IPS DF 6.9 (cell line): ENCODE results near the gene EXOC3L4.
"Not testable (repeated sequence)": the region's sequence is repeated elsewhere in the genome, so short reads cannot be mapped to it uniquely, and the experiment has no call there.

ENCODE experiments used
- DNase-seq: peaks from one replicate; pipeline ENCODE4 v3.0.0-alpha.2; 2013; ENCODE audit warnings: low read depth, low spot score
- H3K27ac ChIP-seq: one replicate; pipeline ENCODE4 v1.5.1; 2013; ENCODE audit warnings: low read length, control low read depth
- H3K27me3 ChIP-seq: 2 replicates; pipeline ENCODE4 v1.6.1; 2013; ENCODE audit warnings: mild to moderate bottlenecking, low read length; ENCODE audit not compliant: control insufficient read depth, insufficient read depth
- H3K36me3 ChIP-seq: 2 replicates; pipeline ENCODE4 v1.6.1; 2013; ENCODE audit warnings: low read length; ENCODE audit not compliant: control insufficient read depth, insufficient read depth
- H3K4me1 ChIP-seq: 2 replicates; pipeline ENCODE4 v1.6.1; 2013; ENCODE audit warnings: low read length; ENCODE audit not compliant: control insufficient read depth, insufficient read depth
- H3K4me3 ChIP-seq: 2 replicates; pipeline ENCODE4 v1.5.1; 2013; ENCODE audit warnings: mild to moderate bottlenecking, low read length
- H3K9me3 ChIP-seq: 2 replicates; pipeline ENCODE4 v1.6.1; 2013; ENCODE audit warnings: low read length, inconsistent platforms; ENCODE audit not compliant: control insufficient read depth, insufficient read depth
- WGBS: extraction: QIAGEN DNeasy Blood & Tissue Kit; methylation state at CpG from one replicate; pipeline ENCODE4 v1.1.7; 2013; ENCODE audit warnings: mixed read lengths, missing lambda C conversion rate; ENCODE audit not compliant: insufficient read length, insufficient coverage; 5-methylcytosine and 5-hydroxymethylcytosine counted together

The EXOC3L4 gene

DNA sequence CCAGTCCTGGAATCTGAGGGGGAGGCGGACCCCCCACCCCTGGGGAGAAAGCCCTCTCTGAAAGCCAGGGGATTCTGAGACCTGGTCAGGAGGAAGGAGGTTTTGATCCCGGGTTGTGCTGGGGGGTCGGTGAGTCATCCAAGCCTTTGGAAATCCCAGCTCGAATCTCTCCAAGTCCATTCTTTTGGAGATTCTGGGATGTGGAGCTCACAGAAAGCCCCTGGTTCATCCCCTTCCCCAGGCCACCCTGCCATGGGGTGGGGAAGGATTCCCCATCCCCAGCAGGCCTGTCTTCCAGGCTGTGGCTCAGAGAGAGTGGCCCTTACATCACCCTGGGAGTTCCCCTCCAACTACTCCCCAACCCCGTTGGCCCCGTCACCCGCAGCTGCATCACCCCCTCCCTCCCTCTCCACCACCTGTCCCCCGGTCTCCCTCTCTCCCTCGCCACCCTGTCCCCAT is 14.3 kb downstream of the EXOC3L4 start:
- no CpG with 5 or more reads among the region's 9 CpGs for WGBS
- H3K4me3 ChIP-seq = no peak overlapping the region
- no peaks in the 10 kb centered on the region for H3K36me3 ChIP-seq
- H3K27ac ChIP-seq = no peak overlapping the region
- H3K9me3 ChIP-seq = no peaks in the 10 kb centered on the region
- peaks cover 9% of the 10 kb centered on the region; the same call in 1 of the 2 replicates for H3K27me3 ChIP-seq
- no peak for DNase-seq
- H3K4me1 ChIP-seq = peaks cover 23% of the 10 kb centered on the region

- peaks cover under 1% of the 10 kb centered on the region; the same call in 1 of the 2 replicates for H3K27me3 ChIP-seq
- H3K9me3 ChIP-seq = no peaks in the 10 kb centered on the region
- no CpG with 5 or more reads among the region's 32 CpGs for WGBS
- DNase-seq = no peak
- H3K27ac ChIP-seq = no peak overlapping the region
- H3K4me3 ChIP-seq = no peak overlapping the region; the same call in 1 of the 2 replicates
- peaks cover 21% of the 10 kb centered on the region for H3K4me1 ChIP-seq
- no peaks in the 10 kb centered on the region for H3K36me3 ChIP-seq
Observed at GRCh38 chr14:103109535-103110441, 15.3 kb downstream of the EXOC3L4 start.

GRCh38 chr14:103110681-103111231 is 16.2 kb downstream of the EXOC3L4 start:
- no peak overlapping the region for H3K27ac ChIP-seq
- no peak overlapping the region for H3K4me3 ChIP-seq
- WGBS = no CpG with 5 or more reads among the region's 14 CpGs

DNA sequence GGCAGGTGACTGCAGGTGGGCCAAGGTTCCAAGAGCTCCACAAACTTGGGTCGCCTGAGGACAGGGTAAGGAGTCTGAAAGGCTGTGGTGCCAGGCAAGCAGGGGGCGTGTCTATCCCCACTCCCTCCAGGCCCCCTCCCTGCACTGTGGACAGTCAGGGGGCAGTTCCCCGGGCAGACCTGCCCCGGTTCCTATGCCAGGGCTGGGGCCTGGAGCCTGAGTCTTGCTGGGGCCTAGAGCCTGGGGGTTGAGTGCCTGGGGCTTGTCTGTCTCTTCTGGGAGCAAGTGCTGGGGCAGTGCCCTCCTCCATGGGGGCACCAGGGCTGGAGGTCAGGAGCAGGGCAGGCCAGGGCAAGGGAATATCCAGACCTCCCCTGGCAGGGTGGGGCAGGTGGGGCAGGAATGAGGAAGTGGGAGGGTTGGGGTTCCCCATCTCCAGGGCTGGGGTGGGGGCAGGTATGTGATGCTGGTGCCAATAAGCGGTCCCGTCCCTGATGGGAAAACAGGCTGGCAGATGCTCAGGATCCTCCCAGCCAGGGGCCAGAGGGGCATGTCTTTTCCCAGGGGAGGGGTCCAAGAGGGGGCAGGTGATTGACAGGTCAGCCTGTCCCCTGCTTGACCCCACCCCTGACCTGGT is 16.8 kb downstream of the EXOC3L4 start:
- Histone ChIP-seq H3K9me3 (no peaks in the 10 kb centered on the region), H3K4me3 (no peak overlapping the region), H3K27ac (no peak overlapping the region), H3K27me3 (no peaks in the 10 kb centered on the region), H3K4me1 (peaks cover 18% of the 10 kb centered on the region), H3K36me3 (no peaks in the 10 kb centered on the region)
- WGBS = no CpG with 5 or more reads among the region's 6 CpGs
- DNase-seq = no peak

More at GRCh38 chr14:103110681-103111231, 16.2 kb downstream of the EXOC3L4 start:
- H3K36me3 ChIP-seq = no peaks in the 10 kb centered on the region
- no peaks in the 10 kb centered on the region for H3K27me3 ChIP-seq
- H3K9me3 ChIP-seq = no peaks in the 10 kb centered on the region
- DNase-seq = no peak
- peaks cover 18% of the 10 kb centered on the region for H3K4me1 ChIP-seq

GRCh38 chr14:103112400-103113243 is 18.1 kb downstream of the EXOC3L4 start:
- no peaks in the 10 kb centered on the region for H3K9me3 ChIP-seq
- WGBS = no CpG with 5 or more reads among the region's 11 CpGs
- peaks cover 18% of the 10 kb centered on the region for H3K4me1 ChIP-seq
- no peak overlapping the region for H3K27ac ChIP-seq
- DNase-seq = no peak
- no peak overlapping the region for H3K4me3 ChIP-seq
- no peaks in the 10 kb centered on the region for H3K27me3 ChIP-seq
- no peaks in the 10 kb centered on the region for H3K36me3 ChIP-seq

GRCh38 chr14:103113303-103113702 is 18.8 kb downstream of the EXOC3L4 start:
- no peak for DNase-seq
- Histone ChIP-seq H3K27ac (no peak overlapping the region), H3K4me1 (peaks cover 14% of the 10 kb centered on the region), H3K27me3 (no peaks in the 10 kb centered on the region), H3K4me3 (no peak overlapping the region), H3K9me3 (no peaks in the 10 kb centered on the region), H3K36me3 (no peaks in the 10 kb centered on the region)
- WGBS = no CpG with 5 or more reads among the region's 5 CpGs

DNA sequence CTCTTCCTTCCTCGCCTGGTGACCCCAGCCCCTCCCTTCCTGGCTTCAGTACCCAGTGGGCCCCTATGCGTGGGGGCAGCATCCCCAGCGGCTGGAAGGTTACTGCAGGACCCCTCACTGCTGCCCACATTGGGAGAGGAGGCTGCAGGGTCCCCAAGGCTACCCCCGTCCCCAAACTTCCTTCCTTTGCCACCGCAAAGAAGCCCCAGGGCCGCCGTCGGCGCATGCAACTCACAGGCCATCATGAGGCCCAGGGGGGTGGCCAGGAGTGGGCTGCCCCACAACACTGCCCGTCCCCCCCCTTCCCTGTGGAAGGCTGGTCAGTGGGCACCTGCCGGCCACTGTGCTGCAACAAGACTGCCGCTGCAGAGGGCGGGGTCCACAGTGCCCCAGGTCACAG is 19.2 kb downstream of the EXOC3L4 start:
- Histone ChIP-seq H3K9me3 (no peaks in the 10 kb centered on the region), H3K36me3 (no peaks in the 10 kb centered on the region), H3K27me3 (no peaks in the 10 kb centered on the region), H3K4me1 (peaks cover 11% of the 10 kb centered on the region), H3K4me3 (no peak overlapping the region), H3K27ac (no peak overlapping the region)
- WGBS = no CpG with 5 or more reads among the region's 13 CpGs
- no peak for DNase-seq

DNA sequence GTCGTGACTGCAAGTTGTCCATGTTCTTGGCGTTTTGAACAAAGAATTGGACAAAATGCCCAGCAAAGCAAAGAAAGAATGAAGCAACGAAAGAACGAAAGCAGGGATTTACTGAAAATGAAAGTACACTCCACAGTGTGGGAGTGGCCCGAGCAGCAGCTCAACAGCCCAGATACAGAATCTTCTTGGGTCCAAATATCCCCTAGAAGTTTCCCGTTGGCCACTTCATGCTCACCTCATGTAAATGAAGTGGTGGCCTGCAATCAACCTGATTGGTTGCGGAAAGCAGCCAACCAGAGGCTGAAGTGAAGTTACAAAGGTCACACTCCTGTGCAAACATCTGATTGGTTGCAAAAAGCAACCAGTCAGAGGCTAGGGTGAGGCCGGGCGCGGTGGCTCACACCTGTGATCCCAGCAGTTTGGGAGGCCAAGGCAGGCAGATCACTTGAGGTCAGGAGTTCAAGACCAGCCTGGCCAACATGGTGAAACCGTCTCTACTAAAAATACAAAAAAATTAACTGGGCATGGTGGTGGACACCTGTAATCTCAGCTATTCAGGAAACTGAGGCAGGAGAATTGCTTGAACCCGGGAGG is 20.7 kb downstream of the EXOC3L4 start:
- WGBS = no CpG with 5 or more reads among the region's 12 CpGs
- not testable (repeated sequence) for DNase-seq, H3K4me3 ChIP-seq, H3K9me3 ChIP-seq, H3K27me3 ChIP-seq, H3K36me3 ChIP-seq, H3K27ac ChIP-seq
- H3K4me1 ChIP-seq = peaks cover 11% of the 10 kb centered on the region

DNA sequence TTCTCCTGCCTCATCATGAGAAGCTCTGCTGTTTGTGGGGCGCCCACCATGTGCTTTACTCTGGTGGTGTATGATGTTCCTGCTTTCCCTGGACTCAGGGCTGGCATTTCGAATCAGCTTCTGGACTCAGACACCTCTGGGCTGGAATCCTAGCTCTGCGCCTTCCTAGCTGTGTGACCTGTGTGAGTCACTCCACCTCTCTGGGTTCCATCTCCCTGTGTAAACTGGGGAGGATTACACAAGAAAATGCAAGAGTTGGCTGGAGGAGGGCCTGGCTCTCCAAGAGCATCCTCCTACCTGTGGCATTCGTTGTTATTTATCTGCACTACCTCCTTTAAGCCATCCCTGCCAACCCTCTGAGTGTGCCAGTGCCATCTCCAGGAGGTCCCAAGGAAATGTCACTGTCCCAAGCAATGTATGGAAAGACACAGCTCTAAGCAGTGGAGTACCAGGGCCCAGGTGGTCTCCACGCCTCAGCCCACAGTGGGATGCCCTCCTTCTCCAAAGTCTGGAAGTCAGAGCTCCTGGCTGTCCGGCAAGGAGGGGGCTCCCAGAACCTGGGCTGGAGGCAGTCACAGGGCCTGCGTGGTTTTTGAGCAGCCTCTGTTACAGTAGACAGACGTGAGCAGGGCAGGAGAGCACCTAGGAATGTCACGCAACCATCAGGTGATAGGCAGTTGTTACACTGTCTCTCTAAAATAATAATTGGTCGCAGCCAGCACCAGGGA is 21.5 kb downstream of the EXOC3L4 start:
- Histone ChIP-seq H3K9me3 (no peaks in the 10 kb centered on the region), H3K27ac (no peak overlapping the region), H3K36me3 (no peaks in the 10 kb centered on the region), H3K4me1 (peaks cover 6% of the 10 kb centered on the region), H3K27me3 (no peaks in the 10 kb centered on the region), H3K4me3 (no peak overlapping the region)
- no CpG with 5 or more reads among the region's 10 CpGs for WGBS
- DNase-seq = no peak
